Measurements from ENCODE around the gene APP.
"Not testable (repeated sequence)": the region's sequence is repeated elsewhere in the genome, so short reads cannot be mapped to it uniquely, and the experiment has no call there.

The APP gene

GRCh38 chr21:25931765-25932164 is 238.8 kb downstream of the APP start:
- DNase-seq, result no peak

- no peak for DNase-seq
Observed at GRCh38 chr21:25929856-25930520, 240.6 kb downstream of the APP start.

GRCh38 chr21:25927195-25927880 is 243.2 kb downstream of the APP start:
- DNase-seq, result no peak

- DNase-seq, result no peak
Observed at GRCh38 chr21:25925936-25926335, 244.6 kb downstream of the APP start.

GRCh38 chr21:25925064-25925800 is 245.3 kb downstream of the APP start:
- no peak for DNase-seq

- not testable (repeated sequence) for DNase-seq
Observed at GRCh38 chr21:25918152-25918551, 252.4 kb downstream of the APP start.

GRCh38 chr21:25916226-25916625 is 254.3 kb downstream of the APP start:
- no peak for DNase-seq

GRCh38 chr21:25913479-25913878 is 257.1 kb downstream of the APP start:
- no peak for DNase-seq

GRCh38 chr21:25912402-25912746 is 258.2 kb downstream of the APP start:
- DNase-seq, result no peak

GRCh38 chr21:25911730-25912401 is 258.7 kb downstream of the APP start:
- DNase-seq, result no peak

- no peak for DNase-seq
Observed at GRCh38 chr21:25910809-25911208, 259.8 kb downstream of the APP start.

GRCh38 chr21:25909341-25909740 is 261.2 kb downstream of the APP start:
- no peak for DNase-seq

GRCh38 chr21:25908495-25908894 is 262.1 kb downstream of the APP start:
- DNase-seq, result no peak

GRCh38 chr21:25907573-25908275 is 262.8 kb downstream of the APP start:
- no peak for DNase-seq

- no peak for DNase-seq
Observed at GRCh38 chr21:25906587-25906986, 264.0 kb downstream of the APP start.

- DNase-seq, result no peak
Observed at GRCh38 chr21:25905126-25905525, 265.4 kb downstream of the APP start.

GRCh38 chr21:25904044-25904695 is 266.4 kb downstream of the APP start:
- DNase-seq, result no peak

- peak in 1 of 2 donors; percentile 7 for DNase-seq
Observed at GRCh38 chr21:25903607-25904006, 267.0 kb downstream of the APP start.

- DNase-seq, result no peak
Observed at GRCh38 chr21:25901330-25901979, 269.1 kb downstream of the APP start.

- no peak for DNase-seq
Observed at GRCh38 chr21:25898671-25899070, 271.9 kb downstream of the APP start.

- DNase-seq, result no peak
Observed at GRCh38 chr21:25897383-25897782, 273.2 kb downstream of the APP start.

Measured in CD4-positive, alpha-beta T cell treated with Interferon alpha-2 for 1 hour (primary cell).